GM12878 (cell line): ENCODE measurements around the gene SNTA1.

Source experiments
- BCL11A ChIP-seq: IDR thresholded peaks from 2 replicates; pipeline ENCODE4 v1.6.1; 2011; ENCODE audit warnings: low read depth, low read length
- BMI1 ChIP-seq: fragments of 450-650 bp; IDR thresholded peaks from 2 replicates; pipeline ENCODE4 v1.6.1; 2016; ENCODE audit warnings: mild to moderate bottlenecking, moderate library complexity, borderline replicate concordance
- CTCF ChIP-seq, 3 experiments: IDR thresholded peaks in 2 of 3; conservative IDR thresholded peaks in 1 of 3; 2 replicates each; pipeline ENCODE4 v1.5.1; 2011; ENCODE audit warnings: low read depth in 3 of 3, low read length in 3 of 3, mild to moderate bottlenecking in 3 of 3, control low read depth in 2 of 3, moderate library complexity in 2 of 3, inconsistent platforms in 1 of 3, mixed read lengths in 1 of 3; ENCODE audit not compliant: control insufficient read depth in 2 of 3, insufficient read depth in 1 of 3; ENCODE audit errors: extremely low read depth in 1 of 3
- JUNB ChIP-seq: IDR thresholded peaks from 2 replicates; pipeline ENCODE4 v1.6.1; 2016; ENCODE audit warnings: antibody characterized with exemption, mild to moderate bottlenecking
- JUND ChIP-seq: IDR thresholded peaks from 2 replicates; pipeline ENCODE4 v1.6.1; 2012; ENCODE audit warnings: low read depth, mild to moderate bottlenecking, low read length, improper control_type of control experiment, moderate library complexity
- PBX3 ChIP-seq: IDR thresholded peaks from 2 replicates; pipeline ENCODE4 v1.6.1; 2011; ENCODE audit warnings: mild to moderate bottlenecking, low read depth, low read length, moderate library complexity; ENCODE audit not compliant: insufficient replicate concordance
- RAD21 ChIP-seq: IDR thresholded peaks from 2 replicates; pipeline ENCODE4 v1.6.1; 2011; ENCODE audit warnings: mild to moderate bottlenecking, low read depth, low read length, moderate library complexity; ENCODE audit not compliant: insufficient read depth
- RCOR1 ChIP-seq: conservative IDR thresholded peaks from 2 replicates; pipeline ENCODE4 v1.6.1; 2012; ENCODE audit warnings: low read depth, low read length, improper control_type of control experiment
- RFX5 ChIP-seq: IDR thresholded peaks from 2 replicates; pipeline ENCODE4 v1.6.1; 2011; ENCODE audit warnings: low read depth, low read length, improper control_type of control experiment
- SIX5 ChIP-seq: IDR thresholded peaks from 2 replicates; pipeline ENCODE4 v1.6.1; 2011; ENCODE audit warnings: mild to moderate bottlenecking, low read depth, low read length, moderate library complexity; ENCODE audit not compliant: severe bottlenecking
- SMC3 ChIP-seq: IDR thresholded peaks from 2 replicates; pipeline ENCODE4 v1.6.1; 2011; ENCODE audit warnings: low read length, improper control_type of control experiment, borderline replicate concordance
- YY1 ChIP-seq: IDR thresholded peaks from 2 replicates; pipeline ENCODE4 v1.6.1; 2011; ENCODE audit warnings: low read depth, mild to moderate bottlenecking, low read length

- no peak for TF ChIP-seq CTCF (IDR thresholded peaks at IDR 0.05 in 2 of 3, conservative IDR thresholded peaks at IDR 0.05 in 1 of 3; ENCODE audit: control insufficient read depth in 2 of 3, extremely low read depth in 1 of 3, insufficient read depth in 1 of 3, low read depth in 3 of 3, low read length in 3 of 3)
- no peak for TF ChIP-seq BMI1
- TF ChIP-seq PBX3: no peak
- TF ChIP-seq SIX5: no peak
- TF ChIP-seq JUND: no peak
- no peak for TF ChIP-seq SMC3
- TF ChIP-seq YY1: no peak
- no peak for TF ChIP-seq RCOR1
- TF ChIP-seq RAD21: no peak
- no peak for TF ChIP-seq JUNB
- TF ChIP-seq RFX5: no peak
- TF ChIP-seq BCL11A: no peak
These were observed 17.1 kb upstream of the SNTA1 start for GRCh38 chr20:33460711-33461110.
